ENCODE results near the gene ERBB2.
A peak's percentile ranks its signal among the peaks of the same experiment; 100 is the strongest.

- no peak for TF ChIP-seq NRF1 (IDR thresholded peaks at IDR 0.05; ENCODE audit: low read depth, low read length)
- peak; percentile 46; the same call in 1 of the 2 replicates for TF ChIP-seq RBBP5 (IDR thresholded peaks at IDR 0.05; ENCODE audit: borderline replicate concordance, low read depth, low read length)
- peak; percentile 85 for TF ChIP-seq TAF1 (IDR thresholded peaks at IDR 0.05; ENCODE audit: low read depth, low read length)
Observed at GRCh38 chr17:39687546-39688474, 12.1 kb upstream of the ERBB2 start, which contains the start of gene PGAP3.
